GM18870 (cell line): ENCODE results near the gene EHD4.

ENCODE experiments used
- ATAC-seq: cut with Tn5 transposase; IDR thresholded peaks from one replicate; pipeline ENCODE4 v1.9.1; 2021; ENCODE audit warnings: moderate library complexity; ENCODE audit not compliant: unreplicated experiment

EHD4 gene

DNA sequence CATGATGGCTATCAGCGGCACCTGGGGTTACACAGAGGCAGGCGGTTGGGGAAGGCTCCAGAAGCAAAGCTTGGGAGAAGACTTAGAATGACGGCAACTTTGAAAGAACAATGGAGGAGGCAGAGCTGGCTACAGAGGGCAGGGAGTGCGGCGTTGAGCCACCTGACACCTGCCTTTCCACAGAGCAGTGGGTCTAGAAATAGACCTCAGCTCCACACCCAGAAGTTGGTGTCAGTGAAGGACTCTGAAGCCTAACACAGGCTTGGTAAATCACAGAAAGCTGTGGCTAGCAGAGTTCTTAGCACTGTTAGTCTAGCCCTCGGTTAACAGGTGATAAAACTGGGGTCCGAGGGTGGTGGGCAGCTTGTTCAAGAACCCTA is 23.1 kb upstream of the EHD4 start:
- ATAC-seq, result no peak

DNA sequence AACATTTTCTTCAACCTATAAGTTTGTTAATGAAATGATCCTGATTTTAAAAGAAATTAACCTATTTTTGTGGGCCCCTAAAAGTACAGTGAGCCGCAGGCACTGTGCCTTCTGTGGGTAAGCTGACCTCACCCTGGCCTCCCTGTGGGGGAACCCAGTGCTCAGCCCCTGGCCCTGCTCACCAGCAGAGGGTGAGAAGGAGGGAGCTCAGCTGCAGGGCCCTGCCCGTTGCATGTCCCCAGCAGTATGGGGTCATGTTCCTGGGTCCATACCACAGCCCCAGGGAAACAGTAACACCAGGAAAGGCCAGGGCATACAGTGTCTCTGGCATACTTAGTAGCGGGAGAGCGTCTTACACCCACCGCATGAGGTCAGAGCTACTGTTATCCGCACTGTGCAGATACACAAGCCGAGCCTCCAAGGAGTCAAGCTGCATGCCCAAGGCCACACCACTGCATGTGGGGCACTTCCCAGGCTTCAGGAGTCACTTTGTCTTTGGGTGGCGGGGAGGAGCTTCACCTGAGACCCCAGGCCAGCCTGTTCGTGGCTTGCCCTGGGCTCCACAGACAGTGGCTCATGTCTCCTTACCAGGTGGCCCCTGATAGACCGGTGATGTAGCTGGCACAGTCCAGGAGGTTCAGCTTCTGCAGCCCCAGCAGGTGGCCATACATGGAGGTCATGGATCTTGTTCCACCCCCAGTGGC is 22.6 kb upstream of the EHD4 start:
- ATAC-seq, result no peak

DNA sequence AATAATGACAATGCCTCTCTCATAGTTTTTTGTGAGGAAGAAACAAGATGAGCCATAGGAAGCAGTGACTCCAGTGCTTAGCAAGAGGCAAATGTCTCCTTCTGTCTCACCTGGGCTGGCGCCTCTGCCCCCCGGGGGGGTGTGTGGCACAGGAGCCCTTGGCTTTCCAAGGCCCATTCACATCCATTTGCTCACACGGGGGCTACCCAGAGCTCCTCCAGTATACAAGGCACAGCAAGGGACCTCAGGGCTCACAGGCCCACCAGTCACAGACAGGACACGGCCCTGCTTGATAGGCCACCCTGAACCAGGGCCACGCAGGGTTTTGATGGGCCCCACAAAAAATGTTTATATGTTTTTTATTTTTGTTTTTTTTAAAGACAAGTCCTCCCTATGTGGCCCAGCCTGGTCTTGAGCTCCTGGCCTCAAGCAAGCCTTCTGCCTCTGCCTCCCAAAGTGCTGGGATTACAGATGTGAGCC is 21.9 kb upstream of the EHD4 start:
- no peak for ATAC-seq

DNA sequence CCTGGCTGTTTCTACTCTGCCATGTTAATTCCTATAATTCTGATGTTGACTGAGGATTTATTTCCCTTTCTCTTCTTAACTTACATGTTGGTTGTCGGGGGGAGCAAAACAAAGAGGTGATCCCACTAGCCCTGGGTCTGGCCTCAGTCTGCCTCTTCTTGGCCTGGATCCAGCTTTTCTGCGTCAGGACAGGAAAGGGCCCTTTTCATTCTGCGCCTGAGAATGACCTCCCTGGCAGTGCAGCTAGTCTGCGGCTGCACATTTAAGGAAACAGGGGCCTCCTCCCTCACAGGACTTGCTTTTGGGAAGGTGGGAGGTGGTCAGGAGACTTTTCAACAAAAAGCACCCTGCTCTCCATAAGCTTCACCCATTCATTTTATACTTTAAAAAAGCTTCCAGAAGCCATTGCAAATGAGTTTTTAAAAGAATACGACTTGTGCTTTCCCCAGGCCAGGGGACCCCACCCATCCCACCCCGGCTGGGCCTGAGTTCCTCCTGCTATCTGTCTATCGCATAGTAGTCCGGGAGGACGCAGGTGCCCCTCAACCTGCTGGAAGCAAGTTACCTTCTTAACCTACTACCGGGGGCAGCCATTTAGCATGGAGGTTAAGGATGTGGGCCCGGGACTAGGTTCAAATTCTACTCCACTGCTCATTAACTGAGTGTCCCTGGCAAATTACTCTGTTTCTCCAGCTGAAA is 21.3 kb upstream of the EHD4 start:
- no peak for ATAC-seq

DNA sequence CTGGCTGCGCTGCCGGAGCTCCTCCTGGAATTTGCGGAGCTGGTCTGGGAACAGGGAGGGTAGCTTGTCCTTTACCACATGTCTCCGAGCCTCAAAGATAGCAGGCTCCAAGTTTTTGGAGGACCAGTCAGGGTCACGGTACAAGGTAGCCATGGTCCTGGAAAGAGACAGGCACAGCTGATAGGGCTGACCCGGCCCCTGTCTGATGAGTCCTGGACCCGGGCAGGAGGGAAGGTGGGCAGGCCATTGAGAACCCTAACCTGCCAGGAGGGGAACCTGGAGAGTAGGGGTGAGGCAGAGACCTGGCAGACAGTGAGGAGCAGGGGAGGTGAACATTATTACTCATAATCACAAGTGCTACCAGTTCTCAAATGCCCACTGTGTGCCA is 20.4 kb upstream of the EHD4 start:
- no peak for ATAC-seq

DNA sequence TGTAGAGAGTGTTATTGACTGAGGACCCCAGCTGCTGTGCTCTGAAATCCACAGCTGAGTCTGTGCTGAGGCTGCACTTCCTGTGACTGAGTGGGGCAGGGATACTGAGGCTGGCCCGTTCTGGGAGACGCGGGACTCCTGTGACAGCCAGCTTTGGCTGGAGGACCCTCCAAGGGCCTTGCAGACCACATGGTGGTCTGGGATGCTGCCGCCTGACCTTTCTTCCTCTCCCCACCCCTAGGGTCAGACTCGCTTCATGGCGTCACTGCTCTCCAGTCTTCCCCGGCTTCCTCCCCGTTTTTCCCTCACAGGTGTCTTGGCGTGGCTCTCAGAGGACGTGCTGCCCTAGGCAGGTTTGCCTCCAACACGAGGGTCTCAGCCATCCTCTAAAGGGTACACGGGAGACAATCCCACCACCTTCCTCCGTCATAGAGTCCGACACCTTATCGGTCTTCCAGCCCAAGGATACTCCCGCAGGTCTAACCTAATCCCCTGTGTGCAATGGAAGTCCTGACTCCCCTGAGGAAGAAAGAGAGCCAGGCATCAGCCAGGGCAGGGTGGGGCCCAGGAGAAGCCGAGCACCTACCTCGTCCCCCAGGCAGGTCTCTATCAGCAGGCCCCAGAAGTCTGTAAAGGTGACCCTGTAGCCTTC is 19.9 kb upstream of the EHD4 start:
- ATAC-seq, result no peak

DNA sequence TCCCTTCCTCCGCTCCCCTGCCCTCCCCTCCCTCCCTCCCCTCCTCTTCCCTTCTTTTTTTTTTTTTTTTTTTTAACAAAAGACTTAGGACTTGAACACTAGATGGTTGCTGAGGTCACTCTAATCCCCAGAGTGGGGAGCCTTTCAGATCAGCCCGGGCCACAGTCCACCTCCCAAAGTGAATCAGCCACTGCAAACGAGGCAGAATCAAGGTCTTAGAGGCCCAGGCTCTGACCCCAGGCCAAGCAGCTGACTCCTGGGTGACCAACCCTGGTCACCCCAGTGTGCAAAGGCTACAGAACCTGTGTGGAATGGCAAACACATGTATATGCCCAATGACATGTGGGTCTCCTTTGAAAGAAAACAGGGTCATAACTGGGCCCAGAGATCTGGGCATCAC is 18.3 kb upstream of the EHD4 start:
- no peak for ATAC-seq

DNA sequence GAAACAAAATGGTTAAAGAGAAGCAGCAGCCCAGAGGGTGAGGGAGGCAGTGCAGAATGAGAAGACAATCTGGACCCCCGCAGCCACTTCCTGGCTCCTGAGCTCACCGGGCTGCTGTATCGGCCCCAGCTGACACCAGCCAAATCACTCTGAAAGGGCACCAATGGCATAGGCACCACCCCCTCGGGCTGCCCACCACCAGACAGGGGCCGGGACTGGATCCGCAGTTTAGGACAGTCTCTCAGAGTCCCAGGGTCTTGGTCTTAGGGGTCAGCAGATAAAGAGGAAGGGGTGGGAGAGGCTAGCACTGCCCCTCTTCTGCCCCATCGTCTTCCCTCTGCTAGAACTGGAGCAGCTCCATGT is 17.9 kb upstream of the EHD4 start:
- ATAC-seq, result no peak

DNA sequence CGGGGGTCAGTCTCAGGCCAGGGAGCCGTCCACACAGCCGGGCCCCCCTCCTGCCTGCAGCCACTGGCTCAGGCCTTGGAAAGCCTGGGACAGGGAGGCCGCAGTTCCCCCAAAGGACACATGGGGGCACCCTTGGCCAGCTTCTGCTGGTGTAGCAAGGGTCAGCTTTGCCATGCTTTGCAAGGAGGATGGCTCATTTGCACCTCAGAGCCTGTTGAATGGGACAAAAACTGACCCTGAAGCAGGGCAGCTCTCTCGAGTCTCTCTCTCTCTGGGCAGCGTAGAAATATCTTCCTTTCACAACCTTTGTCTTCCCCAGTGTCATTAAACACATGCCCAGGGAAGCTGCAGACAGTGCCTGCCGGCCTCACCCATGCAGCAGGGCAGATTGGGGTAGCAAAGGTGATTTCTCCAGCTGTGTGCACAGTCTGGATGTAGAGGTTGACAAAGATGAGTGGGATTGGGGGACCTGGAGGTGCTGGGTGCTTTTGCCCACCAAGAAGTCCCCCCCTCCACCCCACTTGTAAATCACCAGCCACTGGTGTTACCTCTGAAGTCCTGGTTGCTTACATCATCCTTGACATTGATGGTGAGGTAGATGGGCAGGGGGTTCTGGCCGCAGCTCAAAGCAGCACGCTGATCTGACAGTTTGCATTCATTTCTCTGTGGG is 17.4 kb upstream of the EHD4 start:
- ATAC-seq, result no peak

DNA sequence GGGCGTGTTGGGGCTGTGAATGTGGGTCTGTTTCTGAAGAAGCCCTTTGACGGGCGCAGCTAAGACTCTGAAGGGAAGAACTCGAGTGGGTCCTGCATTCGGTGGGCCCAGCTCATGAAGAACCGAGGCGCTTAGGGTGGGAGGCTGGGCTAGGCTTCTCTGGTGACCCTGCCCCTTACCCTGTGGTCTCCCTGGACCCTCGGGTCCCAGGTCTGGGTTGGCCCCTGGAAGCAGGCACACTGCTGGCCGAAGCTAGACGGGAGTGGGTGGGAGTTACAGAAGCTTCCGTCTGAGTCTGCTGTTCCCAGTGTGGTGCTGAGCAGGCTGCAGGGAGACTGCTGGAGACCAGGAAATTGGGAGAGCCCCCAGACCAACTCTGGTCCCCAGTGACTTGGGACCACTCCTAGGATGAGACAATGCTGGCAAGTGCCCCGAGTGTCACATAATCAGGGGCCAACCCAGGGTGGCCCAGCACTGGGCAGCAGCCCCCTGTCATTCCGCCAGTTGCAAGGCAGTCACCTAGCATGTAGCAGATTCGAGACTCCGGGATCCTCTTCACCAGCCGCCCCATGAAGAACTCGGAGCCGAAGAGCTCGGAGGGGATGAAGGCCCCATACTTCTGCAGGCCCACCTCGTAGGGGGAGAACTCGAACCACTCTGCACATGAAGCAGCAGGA is 16.7 kb upstream of the EHD4 start:
- ATAC-seq, result no peak

DNA sequence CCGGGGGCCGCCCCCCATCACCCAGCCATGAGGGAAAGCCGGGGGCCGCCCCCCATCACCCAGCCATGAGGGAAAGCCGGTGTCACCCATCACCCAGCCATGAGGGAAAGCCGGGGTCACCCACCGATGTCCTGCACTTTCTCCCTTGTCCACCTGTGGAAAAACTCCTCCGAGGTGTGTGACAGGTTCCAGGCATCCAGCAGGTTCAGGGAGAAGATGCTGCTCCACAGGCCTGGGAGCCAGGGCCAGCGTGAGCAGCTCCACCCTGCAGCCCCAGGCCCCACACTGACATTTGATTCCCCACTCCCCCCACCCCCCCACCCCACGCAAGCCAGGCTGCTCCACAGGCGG is 15.5 kb upstream of the EHD4 start:
- ATAC-seq, result no peak

DNA sequence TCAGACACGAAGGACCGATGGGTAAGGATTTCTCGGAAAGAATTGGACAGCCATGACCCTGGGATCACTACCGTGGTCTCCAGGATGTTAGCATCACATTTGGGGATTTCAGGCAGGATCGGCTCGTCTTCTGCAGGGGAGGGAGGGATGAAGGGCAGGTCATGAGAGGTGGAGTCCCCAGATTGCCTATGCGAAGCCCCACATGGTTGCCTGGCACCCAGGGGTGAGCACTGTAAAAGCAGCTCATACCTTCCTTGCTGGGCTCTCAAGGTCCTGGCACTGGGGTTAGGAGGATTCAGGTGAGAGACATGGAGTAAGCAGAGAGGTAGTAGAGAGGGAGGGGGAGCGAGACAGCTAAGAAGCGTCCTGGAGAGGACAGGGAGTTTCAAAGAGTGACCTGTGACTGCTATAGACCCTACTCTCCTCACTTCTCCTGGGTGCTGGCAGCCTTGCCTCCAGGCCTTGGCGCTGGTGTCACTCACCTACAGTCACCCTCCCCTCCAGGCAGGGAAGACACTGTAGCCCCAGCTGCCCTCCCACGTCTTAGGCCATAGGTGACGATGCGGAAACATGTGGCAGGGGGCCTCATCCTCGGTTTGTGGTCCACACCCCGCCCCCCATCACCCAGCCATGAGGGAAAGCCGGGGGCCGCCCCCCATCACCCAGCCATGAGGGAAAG is 15.0 kb upstream of the EHD4 start:
- no peak for ATAC-seq

DNA sequence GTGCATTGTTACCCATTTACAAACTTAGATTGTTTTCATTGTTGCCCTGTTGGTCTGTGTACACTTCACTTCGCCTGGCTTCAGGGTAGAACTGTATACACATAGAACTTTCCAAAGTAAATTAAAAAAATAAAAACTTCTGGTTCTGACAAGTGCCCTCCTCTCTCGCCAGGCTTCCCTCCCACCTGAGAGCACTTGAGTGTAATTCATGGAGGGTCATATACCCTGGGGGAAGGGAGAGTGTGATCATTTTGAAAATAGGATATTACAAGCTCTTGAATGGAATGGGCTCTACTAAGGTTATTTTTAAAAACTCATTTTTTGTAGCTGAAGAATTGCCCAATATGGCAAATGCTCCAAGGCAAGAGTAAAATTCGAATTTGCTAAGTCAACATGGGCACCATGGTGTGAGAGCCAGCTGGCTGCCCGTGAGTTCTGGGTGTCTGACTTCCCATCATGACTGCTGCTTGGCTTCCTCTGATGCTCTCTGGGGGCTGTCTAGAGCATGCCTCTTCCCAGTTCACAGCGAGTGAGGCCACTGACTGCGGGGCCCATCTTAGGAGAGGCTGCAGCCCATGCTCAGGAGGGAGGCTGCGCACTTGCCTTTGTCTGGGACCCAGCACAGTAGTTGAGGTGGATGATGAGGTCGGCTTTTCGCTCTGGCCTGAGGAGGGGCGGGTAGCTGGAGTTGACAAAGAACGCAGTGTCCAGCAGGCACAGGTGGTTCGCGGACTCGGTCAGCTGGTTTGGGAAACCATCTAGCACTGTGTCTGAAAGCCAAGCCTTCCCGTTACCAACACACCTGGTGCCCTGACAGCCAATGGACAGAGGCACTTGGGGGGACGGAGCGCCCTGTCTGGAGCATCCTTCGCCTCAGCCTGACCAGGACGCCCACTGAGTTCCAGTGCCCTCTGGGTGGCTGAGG is 13.1 kb upstream of the EHD4 start:
- no peak for ATAC-seq

DNA sequence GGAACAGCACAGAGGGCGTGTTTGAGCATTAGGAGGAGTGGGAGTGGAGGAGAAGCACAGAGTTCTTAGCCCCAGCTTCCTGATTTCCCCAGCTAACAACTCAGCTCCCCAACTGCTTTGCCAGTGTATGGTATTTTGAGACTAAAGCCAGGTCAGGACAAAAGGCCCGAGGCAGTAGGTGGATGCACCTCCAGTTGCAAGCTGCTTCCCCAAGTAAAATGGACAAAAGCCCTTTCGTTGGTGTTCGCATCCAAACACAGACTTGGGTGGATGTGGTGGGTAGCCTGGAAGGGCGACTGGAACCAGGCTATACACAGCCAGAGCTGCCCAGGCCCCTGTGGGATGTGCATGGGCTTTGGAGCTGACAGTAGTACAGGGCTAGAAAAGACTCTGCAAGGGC is 12.3 kb upstream of the EHD4 start:
- no peak for ATAC-seq

DNA sequence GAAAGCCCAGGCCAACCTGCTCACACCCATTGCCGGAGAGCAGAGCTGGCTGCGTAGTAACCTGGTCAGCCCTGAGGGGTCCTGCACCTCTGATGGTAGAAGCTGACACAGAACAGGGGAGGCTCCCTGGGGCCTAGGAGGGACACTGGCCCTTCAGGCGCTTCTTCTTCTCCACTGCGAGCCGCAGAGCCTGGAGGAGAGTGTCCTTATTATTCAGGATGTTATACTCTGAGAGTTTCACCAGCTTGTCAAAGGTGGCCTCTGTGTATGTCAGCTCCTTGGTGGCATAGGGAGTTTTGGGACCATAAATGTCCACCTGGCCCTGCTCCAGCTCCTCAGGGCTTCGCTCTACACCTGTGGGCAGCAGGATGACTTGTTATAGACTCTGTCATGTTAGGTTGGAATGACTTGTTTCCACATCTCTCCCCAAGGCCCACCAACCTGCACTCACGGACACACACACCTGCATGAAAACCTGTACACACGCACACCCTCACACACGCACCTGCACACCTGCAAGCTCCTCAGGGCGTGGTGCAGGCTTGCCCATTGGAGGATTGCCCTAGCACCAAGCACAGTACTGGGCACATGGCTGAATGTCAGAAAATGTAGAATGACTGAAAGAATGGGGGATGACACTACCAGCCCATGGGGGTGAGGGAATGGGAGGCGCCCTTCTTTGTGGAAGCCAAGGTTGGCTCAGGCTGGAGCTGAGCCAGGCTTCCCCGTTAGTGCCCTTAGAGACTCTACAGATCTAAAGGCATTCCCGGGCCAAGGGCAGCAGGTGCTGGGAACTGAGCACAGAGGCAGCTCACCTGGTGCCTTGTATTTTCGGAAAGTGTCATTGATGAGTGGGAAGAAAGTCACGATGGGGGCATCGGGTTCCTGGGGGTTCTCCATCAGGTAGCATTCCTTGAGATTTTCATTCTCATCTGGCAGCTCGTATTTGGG is 11.5 kb upstream of the EHD4 start:
- ATAC-seq, result no peak

DNA sequence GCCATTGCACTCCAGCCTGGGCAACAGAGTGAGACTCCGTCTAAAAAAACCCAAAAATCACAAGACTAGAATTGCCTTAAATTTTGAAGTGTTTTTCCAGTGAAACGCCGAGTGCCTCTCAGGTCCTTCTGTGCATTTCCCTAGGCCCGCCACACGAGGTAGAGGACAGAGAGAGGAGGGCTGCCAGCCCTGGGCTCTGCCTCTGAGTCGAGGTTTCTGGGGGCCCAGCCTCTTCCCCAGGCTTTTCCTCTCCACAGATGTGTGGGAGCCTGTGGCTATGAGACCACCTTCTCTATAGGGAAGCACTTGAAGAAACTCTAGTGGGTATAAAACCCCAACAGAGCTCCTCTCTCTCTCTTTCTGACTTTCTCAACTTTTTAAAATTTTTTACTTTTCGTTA is 10.9 kb upstream of the EHD4 start:
- no peak for ATAC-seq

DNA sequence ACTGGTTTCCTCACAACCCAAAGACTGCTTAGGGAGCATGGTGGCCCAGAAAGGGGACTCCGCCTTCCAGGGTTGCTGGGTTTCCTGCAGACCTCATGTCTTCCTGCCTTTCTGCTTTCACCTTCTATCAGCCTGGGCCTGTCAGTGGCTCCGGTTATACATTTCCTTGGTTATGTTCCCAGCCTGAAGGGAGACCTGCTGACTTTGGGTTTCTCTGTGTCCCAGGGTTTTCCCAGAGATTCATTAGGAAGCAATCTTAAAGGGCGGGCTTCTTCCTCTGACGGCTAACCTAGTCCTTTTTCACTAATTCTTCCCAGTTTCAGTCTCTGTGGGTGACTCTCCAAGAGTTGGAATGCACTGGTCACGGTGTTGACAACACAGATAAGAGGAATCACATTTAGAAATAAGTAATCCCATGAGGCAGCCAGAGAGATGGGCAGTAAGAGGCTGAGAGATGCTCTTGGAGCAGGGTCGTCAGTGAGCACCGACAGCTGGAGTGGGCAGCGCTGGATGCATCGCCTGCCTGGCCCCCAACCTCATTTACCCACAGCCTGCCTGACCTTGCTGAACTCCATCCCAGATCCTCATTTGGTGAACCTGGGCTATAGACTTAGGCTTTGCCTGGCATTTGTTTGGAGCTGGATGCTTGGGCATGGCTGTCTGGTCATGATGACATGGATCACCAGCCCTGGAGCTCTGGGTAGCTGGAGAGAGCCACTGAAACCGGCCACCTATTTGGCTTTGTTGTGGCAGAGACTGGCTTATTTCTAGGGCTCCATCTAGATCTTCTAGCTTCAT is 10.0 kb upstream of the EHD4 start:
- ATAC-seq, result no peak
